BJ (cell line): ENCODE data around the gene CCDC154. TPM values are rescaled to one million over a fixed set of nuclear protein-coding genes. Genes with fewer than 3 reads are reported as not detected.
"Not testable (repeated sequence)": the region's sequence is repeated elsewhere in the genome, so short reads cannot be mapped to it uniquely, and the experiment has no call there.

ENCODE experiments used
- CTCF ChIA-PET: fragments of 350-600 bp; formaldehyde crosslinking; extraction: SDS; loops from one replicate; lab custom pipeline; 2021; ENCODE audit warnings: antibody characterized with exemption, inconsistent platforms; lab: Yijun Ruan, JAX
- POLR2A ChIA-PET: fragments of 300-600 bp; sonication (Branson Sonifier 250); formaldehyde crosslinking; extraction: SDS; loops from one replicate; lab custom pipeline; 2021; ENCODE audit warnings: antibody characterized with exemption; lab: Charles Lee
- DNase-seq: peaks from one replicate; pipeline ENCODE4 v3.0.0-alpha.2; 2011; ENCODE audit warnings: low read depth
- H3K27me3 ChIP-seq: 2 replicates; pipeline ENCODE4 v1.6.0; 2011; ENCODE audit warnings: low read length; ENCODE audit not compliant: control insufficient read depth, insufficient read depth
- H3K36me3 ChIP-seq: 2 replicates; pipeline ENCODE4 v1.5.1; 2011; ENCODE audit warnings: low read length; ENCODE audit not compliant: control insufficient read depth, insufficient read depth
- H3K4me3 ChIP-seq: 2 replicates; pipeline ENCODE4 v1.5.1; 2011; ENCODE audit warnings: low read depth, mild to moderate bottlenecking, control low read depth, low read length
- polyA plus RNA-seq: library from polyadenylated mRNA; depleted of rRNA; stranded (reverse); fragments of >200 nt; gene quantifications from 2 replicates; pipeline ENCODE4 v1.2.3, GENCODE V29; 2011
- TF ChIP-seq, protein P1 (sequence below): IDR thresholded peaks from 2 replicates; pipeline ENCODE4 v1.5.1; 2011; ENCODE audit warnings: low read depth, mild to moderate bottlenecking, control low read depth, inconsistent platforms, low read length, moderate library complexity; ENCODE audit not compliant: insufficient read depth

CCDC154 gene
- polyA plus RNA-seq, 1 experiment: 0.04 TPM

DNA sequence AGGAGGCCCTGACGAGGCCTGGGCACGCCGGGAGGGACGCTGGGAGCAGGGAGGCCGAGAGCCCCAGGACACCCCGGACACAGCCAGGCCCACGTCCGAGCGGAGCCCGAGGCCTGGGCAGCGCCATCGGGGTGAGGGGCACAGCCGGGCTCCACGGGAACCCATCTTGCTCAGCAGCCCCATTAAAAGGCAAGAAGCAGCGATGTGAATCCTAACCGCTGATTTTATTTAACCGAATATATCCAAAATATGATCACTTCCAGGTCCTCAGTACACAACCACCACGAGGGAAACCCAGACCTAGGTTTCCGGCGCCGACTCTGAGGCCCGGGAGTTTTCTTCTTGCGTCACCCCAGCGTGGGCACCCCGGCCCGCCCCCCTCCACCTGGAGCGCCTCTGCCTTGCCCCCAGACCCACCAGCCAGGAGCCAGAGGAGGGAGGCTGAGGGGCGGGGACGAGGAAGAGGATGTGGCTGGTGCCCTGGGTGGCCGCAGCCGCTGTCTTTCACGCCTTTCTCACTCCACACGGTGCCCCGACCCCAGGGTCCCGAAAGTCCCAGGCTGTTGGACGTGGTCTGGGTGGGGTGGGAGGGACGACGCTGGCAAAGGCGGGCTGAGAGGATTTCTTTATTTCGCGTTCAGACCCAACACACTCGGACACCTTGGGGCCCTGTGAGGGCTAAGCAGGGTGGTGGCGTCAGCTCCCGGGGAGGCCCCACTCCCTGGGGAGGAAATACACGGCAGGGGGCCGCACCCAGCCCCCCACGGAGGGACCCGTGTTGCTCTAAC is 568 bp upstream of the CCDC154 start:
- peaks cover 15% of the 10 kb centered on the region for H3K36me3 ChIP-seq
- H3K27me3 ChIP-seq: no peaks in the 10 kb centered on the region
- no peak overlapping the region for H3K4me3 ChIP-seq
- ChIA-PET CTCF (no interaction called here), POLR2A (no interaction called here)
- TF ChIP-seq, protein P1, sequence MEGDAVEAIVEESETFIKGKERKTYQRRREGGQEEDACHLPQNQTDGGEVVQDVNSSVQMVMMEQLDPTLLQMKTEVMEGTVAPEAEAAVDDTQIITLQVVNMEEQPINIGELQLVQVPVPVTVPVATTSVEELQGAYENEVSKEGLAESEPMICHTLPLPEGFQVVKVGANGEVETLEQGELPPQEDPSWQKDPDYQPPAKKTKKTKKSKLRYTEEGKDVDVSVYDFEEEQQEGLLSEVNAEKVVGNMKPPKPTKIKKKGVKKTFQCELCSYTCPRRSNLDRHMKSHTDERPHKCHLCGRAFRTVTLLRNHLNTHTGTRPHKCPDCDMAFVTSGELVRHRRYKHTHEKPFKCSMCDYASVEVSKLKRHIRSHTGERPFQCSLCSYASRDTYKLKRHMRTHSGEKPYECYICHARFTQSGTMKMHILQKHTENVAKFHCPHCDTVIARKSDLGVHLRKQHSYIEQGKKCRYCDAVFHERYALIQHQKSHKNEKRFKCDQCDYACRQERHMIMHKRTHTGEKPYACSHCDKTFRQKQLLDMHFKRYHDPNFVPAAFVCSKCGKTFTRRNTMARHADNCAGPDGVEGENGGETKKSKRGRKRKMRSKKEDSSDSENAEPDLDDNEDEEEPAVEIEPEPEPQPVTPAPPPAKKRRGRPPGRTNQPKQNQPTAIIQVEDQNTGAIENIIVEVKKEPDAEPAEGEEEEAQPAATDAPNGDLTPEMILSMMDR: no peak
- no peak for DNase-seq

DNA sequence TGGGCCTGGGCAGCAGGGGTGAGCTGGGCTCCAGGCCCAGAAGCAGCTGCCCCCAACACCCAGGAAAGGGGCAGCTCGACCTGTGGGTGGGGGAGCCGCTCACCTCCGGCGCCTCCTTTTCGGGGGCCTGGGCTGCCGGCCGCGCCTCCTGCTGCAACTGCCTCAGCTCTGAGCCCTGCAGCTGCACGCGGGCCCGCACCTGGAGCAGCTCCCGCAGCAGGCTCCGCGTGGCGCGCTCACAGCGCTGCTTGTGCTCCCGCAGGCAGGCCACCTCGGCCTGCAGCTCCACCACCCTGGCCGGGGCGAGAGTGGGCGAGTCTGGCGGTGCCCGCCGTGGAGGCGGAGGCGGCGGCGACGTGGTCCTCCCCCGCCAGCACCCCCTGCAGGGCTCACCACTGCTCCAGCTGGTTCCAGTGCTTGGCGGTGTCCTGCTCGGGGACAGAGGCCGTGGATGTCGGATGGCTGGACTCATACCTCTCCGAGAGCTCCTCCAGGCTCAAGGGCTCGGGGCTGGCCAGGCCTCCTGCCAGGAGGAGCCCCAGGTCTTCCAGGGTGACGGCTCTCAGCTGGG is 868 bp downstream of the CCDC154 start:
- TF ChIP-seq, protein P1: no peak

DNA sequence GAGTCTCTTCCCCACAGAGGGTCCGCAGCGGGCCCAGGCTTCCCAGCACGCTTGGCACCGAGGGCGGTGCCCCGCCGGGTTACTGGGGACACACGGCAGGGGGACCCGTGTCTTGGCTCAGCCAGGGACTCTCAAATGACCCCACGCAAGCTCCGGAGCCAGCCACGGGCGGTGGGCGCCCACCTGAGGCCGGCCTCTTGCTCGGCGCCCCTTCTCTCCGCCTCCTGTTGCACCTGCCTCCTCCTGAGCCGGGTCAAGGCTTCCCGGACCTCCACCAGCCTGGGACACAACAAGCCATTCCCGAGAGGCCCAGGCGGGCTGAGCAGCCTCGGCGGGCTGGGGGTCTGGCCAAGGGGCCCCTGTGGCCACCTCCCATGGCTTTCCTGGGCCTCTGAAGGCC is 1.7 kb downstream of the CCDC154 start:
- TF ChIP-seq, protein P1: no peak
- Histone ChIP-seq H3K4me3 (no peak overlapping the region), H3K36me3 (peaks cover 5% of the 10 kb centered on the region), H3K27me3 (no peaks in the 10 kb centered on the region)
- ChIA-PET CTCF (interaction anchor here (1.5 kb wide), 1 partner anchor 14 kb away, joined by 6 read pairs; no protein-coding TSS in a partner anchor), POLR2A (no interaction called here)
- DNase-seq: no peak

More for the DNA sequence above, 868 bp downstream of the CCDC154 start:
- no peak overlapping the region for H3K4me3 ChIP-seq
- peaks cover 10% of the 10 kb centered on the region for H3K36me3 ChIP-seq
- POLR2A ChIA-PET: no interaction called here
- no peaks in the 10 kb centered on the region for H3K27me3 ChIP-seq
- CTCF ChIA-PET: interaction anchor here (1.5 kb wide), 1 partner anchor 15 kb away, joined by 6 read pairs; no protein-coding TSS in a partner anchor
- no peak for DNase-seq

DNA sequence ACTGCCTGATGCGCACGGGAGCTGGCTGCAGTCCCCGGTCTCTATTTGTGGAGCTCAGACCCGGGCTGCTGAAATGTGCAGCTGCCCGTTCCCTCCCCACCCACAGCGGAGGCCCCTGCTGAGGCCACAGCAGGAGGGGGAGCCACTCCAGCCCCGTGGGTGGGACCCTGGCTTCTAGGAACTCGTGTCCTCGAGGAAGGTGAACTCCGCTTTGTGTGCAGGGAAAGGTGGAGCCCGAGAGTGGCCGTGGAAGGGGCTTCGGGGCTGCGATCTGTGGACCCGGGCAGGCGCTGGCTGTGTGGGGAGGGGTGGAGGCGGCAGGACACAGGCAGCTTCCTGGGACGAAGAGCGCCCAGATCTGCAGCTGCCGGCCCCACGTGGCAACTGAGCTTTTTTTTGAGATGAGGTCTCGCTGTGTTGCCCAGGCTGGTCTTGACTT is 2.9 kb downstream of the CCDC154 start:
- POLR2A ChIA-PET: no interaction called here
- CTCF ChIA-PET: no interaction called here
- Histone ChIP-seq H3K36me3 (peaks cover 5% of the 10 kb centered on the region), H3K4me3 (no peak overlapping the region), H3K27me3 (no peaks in the 10 kb centered on the region)
- no peak for DNase-seq
- TF ChIP-seq, protein P1: no peak

DNA sequence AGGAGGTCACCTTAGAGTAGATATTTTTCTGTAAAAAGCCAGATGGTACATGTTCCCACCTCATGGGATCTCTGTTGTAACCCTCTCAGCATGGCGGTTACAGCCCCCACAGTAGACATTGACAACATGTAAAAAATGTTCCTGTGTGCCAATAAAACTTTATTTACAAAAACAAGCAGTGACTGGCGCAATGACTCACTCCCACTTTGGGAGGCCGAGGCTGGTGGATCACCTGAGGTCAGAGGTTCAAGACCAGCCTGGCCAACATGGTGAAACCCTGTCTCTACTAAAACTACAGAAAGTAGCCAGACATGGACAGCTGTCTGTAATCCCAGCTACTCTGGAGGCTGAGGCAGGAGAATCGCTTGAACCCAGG is 4.7 kb downstream of the CCDC154 start:
- CTCF ChIA-PET, POLR2A ChIA-PET, H3K27me3 ChIP-seq, H3K4me3 ChIP-seq, H3K36me3 ChIP-seq, DNase-seq: not testable (repeated sequence)
